ENCODE results near the gene MCAM.

MCAM gene

GRCh38 chr11:119338965-119339588, 22.1 kb upstream of the MCAM start:
- in situ Hi-C loops (cut with HindIII; ENCODE audit: low pct_ligation_motif_present, low sequenced_read_pairs) = no loop called here
- DNase-seq = no peak
- no peak overlapping the region for H3K27ac ChIP-seq
- no peak overlapping the region for H3K4me3 ChIP-seq (ENCODE audit: low read depth, low read length)
- no peak for TF ChIP-seq CTCF (IDR thresholded peaks at IDR 0.05; ENCODE audit: low read depth, low read length, missing control alignments)
- no peaks in the 10 kb centered on the region for H3K36me3 ChIP-seq (replicated peaks)
- H3K27me3 ChIP-seq (replicated peaks) = peaks cover 15% of the 10 kb centered on the region

GRCh38 chr11:119338318-119338890, 21.5 kb upstream of the MCAM start:
- DNase-seq = peak; percentile 67
- H3K36me3 ChIP-seq (replicated peaks) = no peaks in the 10 kb centered on the region
- peak; percentile 89 for TF ChIP-seq CTCF (IDR thresholded peaks at IDR 0.05; ENCODE audit: low read depth, low read length, missing control alignments)
- peaks cover 15% of the 10 kb centered on the region for H3K27me3 ChIP-seq (replicated peaks)
- H3K27ac ChIP-seq = no peak overlapping the region
- H3K4me3 ChIP-seq (ENCODE audit: low read depth, low read length) = peak overlapping the region; percentile 20
- in situ Hi-C loops (cut with HindIII; ENCODE audit: low pct_ligation_motif_present, low sequenced_read_pairs) = no loop called here

- in situ Hi-C loops (cut with HindIII; ENCODE audit: low pct_ligation_motif_present, low sequenced_read_pairs) = no loop called here
- no peak overlapping the region for H3K27ac ChIP-seq
- no peaks in the 10 kb centered on the region for H3K36me3 ChIP-seq (replicated peaks)
- no peak for DNase-seq
- no peak for TF ChIP-seq CTCF (IDR thresholded peaks at IDR 0.05; ENCODE audit: low read depth, low read length, missing control alignments)
- H3K4me3 ChIP-seq (ENCODE audit: low read depth, low read length) = peak overlapping the region; percentile 20
- peaks cover 13% of the 10 kb centered on the region for H3K27me3 ChIP-seq (replicated peaks)
Measured at GRCh38 chr11:119337581-119338317, 20.8 kb upstream of the MCAM start.

GRCh38 chr11:119336744-119337469, 20.0 kb upstream of the MCAM start:
- no peak for TF ChIP-seq CTCF (IDR thresholded peaks at IDR 0.05; ENCODE audit: low read depth, low read length, missing control alignments)
- Histone ChIP-seq H3K27ac (no peak overlapping the region), H3K27me3 (replicated peaks) (peaks cover 12% of the 10 kb centered on the region), H3K4me3 (ENCODE audit: low read depth, low read length) (no peak overlapping the region), H3K36me3 (replicated peaks) (no peaks in the 10 kb centered on the region)
- in situ Hi-C loops (cut with HindIII; ENCODE audit: low pct_ligation_motif_present, low sequenced_read_pairs) = no loop called here
- DNase-seq = no peak

- H3K27me3 ChIP-seq (replicated peaks) = peaks cover 5% of the 10 kb centered on the region
- TF ChIP-seq CTCF (IDR thresholded peaks at IDR 0.05; ENCODE audit: low read depth, low read length, missing control alignments) = no peak
- in situ Hi-C loops (cut with HindIII; ENCODE audit: low pct_ligation_motif_present, low sequenced_read_pairs) = no loop called here
- no peak for DNase-seq
- no peak overlapping the region for H3K4me3 ChIP-seq (ENCODE audit: low read depth, low read length)
- H3K36me3 ChIP-seq (replicated peaks) = no peaks in the 10 kb centered on the region
- H3K27ac ChIP-seq = no peak overlapping the region
Measured at GRCh38 chr11:119335655-119336543, 19.0 kb upstream of the MCAM start.
